Endothelial cell (in vitro differentiated cells): ENCODE data around the gene GEMIN4. TPM values are rescaled to one million over a fixed set of nuclear protein-coding genes. Genes with fewer than 3 reads are reported as not detected.

ENCODE experiments used
- DNase-seq: peaks from one replicate; pipeline ENCODE4 v3.0.0; 2021; ENCODE audit warnings: low spot score
- H3K27ac Mint-ChIP-seq: one replicate; pipeline ENCODE4 v1.8.0; 2021; ENCODE audit warnings: mixed read lengths, inconsistent platforms; ENCODE audit not compliant: unreplicated experiment
- H3K27me3 Mint-ChIP-seq: one replicate; pipeline ENCODE4 v1.8.0; 2021; ENCODE audit warnings: mild to moderate bottlenecking, moderate library complexity, mixed read lengths, inconsistent platforms; ENCODE audit not compliant: unreplicated experiment
- H3K36me3 Mint-ChIP-seq: one replicate; pipeline ENCODE4 v1.8.0; 2021; ENCODE audit warnings: mild to moderate bottlenecking, low read depth, mixed read lengths, inconsistent platforms; ENCODE audit not compliant: unreplicated experiment
- H3K4me1 Mint-ChIP-seq: one replicate; pipeline ENCODE4 v1.8.0; 2021; ENCODE audit warnings: mild to moderate bottlenecking, mixed read lengths, inconsistent platforms; ENCODE audit not compliant: unreplicated experiment
- H3K4me3 Mint-ChIP-seq: one replicate; pipeline ENCODE4 v1.8.0; 2021; ENCODE audit warnings: mild to moderate bottlenecking, mixed read lengths, inconsistent platforms; ENCODE audit not compliant: unreplicated experiment
- H3K9me3 Mint-ChIP-seq: one replicate; pipeline ENCODE4 v1.8.0; 2021; ENCODE audit warnings: mixed read lengths, inconsistent platforms; ENCODE audit not compliant: unreplicated experiment
- CTCF ChIP-seq: fragments of 200-600 bp; sonication (generic); IDR thresholded peaks from one replicate; pipeline ENCODE4 v1.5.0; 2021; ENCODE audit warnings: antibody characterized with exemption; ENCODE audit not compliant: unreplicated experiment
- total RNA-seq: library from RNA; stranded (reverse); fragmentation: NEBNext Ultra II Directional; extraction: Animal tissue kit (Norgen Biotek cat#: 25700); gene quantifications from one replicate; pipeline ENCODE4 v1.2.1, GENCODE V29; 2021; ENCODE audit not compliant: unreplicated experiment

Gene GEMIN4
- total RNA-seq, 1 donor from 2014 or later = 17.7 TPM

- no peak overlapping the region for H3K27ac Mint-ChIP-seq
- peaks cover 8% of the 10 kb centered on the region for H3K4me1 Mint-ChIP-seq
- peaks cover 62% of the 10 kb centered on the region for H3K36me3 Mint-ChIP-seq
- H3K9me3 Mint-ChIP-seq = no peaks in the 10 kb centered on the region
- peaks cover 14% of the 10 kb centered on the region for H3K27me3 Mint-ChIP-seq
- DNase-seq = no peak
- no peak overlapping the region for H3K4me3 Mint-ChIP-seq
- no peak for TF ChIP-seq CTCF
These were observed 5.9 kb downstream of the GEMIN4 start for GRCh38 chr17:746181-746580.

- Mint-ChIP-seq H3K4me1 (peaks cover 4% of the 10 kb centered on the region), H3K4me3 (no peak overlapping the region), H3K9me3 (no peaks in the 10 kb centered on the region), H3K27ac (no peak overlapping the region), H3K36me3 (peaks cover 68% of the 10 kb centered on the region), H3K27me3 (peaks cover 13% of the 10 kb centered on the region)
- no peak for DNase-seq
- TF ChIP-seq CTCF = no peak
These were observed 6.7 kb downstream of the GEMIN4 start for GRCh38 chr17:745406-745805.

DNA sequence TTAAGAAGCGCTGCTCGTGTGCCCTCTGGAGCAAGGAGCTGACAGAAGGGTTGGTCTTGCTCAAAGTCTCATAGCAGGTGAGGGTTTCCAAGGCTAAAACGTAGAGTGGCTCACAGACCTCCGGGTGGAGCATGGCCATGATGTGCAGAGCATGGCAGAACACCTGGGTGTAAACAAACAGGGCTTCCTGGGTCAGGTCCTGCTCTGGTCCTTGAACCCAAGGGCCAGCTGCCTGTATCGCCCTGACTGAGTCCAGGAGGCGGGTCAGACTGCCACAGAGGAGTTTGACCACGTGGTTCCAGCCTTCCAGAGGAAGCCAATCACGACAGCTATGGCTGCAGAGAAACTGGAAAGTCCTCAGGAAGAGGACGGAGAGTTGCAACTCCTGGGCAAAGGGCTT, 7.1 kb downstream of the GEMIN4 start:
- H3K4me1 Mint-ChIP-seq = no peaks in the 10 kb centered on the region
- H3K27ac Mint-ChIP-seq = no peak overlapping the region
- H3K4me3 Mint-ChIP-seq = no peak overlapping the region
- peaks cover 66% of the 10 kb centered on the region for H3K36me3 Mint-ChIP-seq
- no peak for DNase-seq
- no peak for TF ChIP-seq CTCF
- peaks cover 10% of the 10 kb centered on the region for H3K27me3 Mint-ChIP-seq
- H3K9me3 Mint-ChIP-seq = no peaks in the 10 kb centered on the region

DNA sequence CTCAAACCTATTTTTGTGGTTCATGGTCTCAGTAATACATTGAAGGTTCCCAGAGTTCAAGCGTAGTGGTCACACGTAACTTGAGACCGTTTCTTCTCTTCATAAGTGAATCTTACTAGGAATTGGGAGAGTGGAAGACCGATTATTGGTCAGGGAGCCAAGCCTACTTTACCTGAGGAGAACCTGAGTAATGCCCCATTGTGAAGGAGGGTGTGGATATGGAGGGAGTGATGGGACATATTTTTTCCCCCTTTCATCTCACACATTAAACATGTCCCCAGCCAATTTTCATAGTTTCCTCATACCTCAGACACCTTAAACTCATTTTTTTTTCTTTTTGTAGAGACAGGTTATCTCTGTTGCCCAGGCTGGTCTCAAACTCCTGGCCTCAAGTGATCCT, 8.9 kb downstream of the GEMIN4 start:
- H3K9me3 Mint-ChIP-seq = no peaks in the 10 kb centered on the region
- no peak overlapping the region for H3K27ac Mint-ChIP-seq
- peaks cover 6% of the 10 kb centered on the region for H3K27me3 Mint-ChIP-seq
- DNase-seq = no peak
- H3K4me3 Mint-ChIP-seq = peak overlapping the region; percentile 10
- peaks cover 58% of the 10 kb centered on the region for H3K36me3 Mint-ChIP-seq
- no peak for TF ChIP-seq CTCF
- H3K4me1 Mint-ChIP-seq = no peaks in the 10 kb centered on the region

GRCh38 chr17:742147-742793, 9.8 kb downstream of the GEMIN4 start:
- TF ChIP-seq CTCF = no peak
- peaks cover 6% of the 10 kb centered on the region for H3K27me3 Mint-ChIP-seq
- no peak for DNase-seq
- H3K4me1 Mint-ChIP-seq = no peaks in the 10 kb centered on the region
- H3K27ac Mint-ChIP-seq = no peak overlapping the region
- no peaks in the 10 kb centered on the region for H3K9me3 Mint-ChIP-seq
- H3K4me3 Mint-ChIP-seq = peak overlapping the region; percentile 37
- H3K36me3 Mint-ChIP-seq = peaks cover 49% of the 10 kb centered on the region
